Endodermal cell (in vitro differentiated cells): Measurements from ENCODE around the gene AACS. TPM values are rescaled to one million over a fixed set of nuclear protein-coding genes. Genes with fewer than 3 reads are reported as not detected.

Source experiments
- DNase-seq: peaks from one replicate; pipeline ENCODE4 v3.0.0-alpha.2; 2017
- H3K27ac ChIP-seq: 2 replicates; pipeline ENCODE4 v1.5.1; 2013; ENCODE audit warnings: mild to moderate bottlenecking, low read depth, low read length, moderate library complexity
- H3K27me3 ChIP-seq: 2 replicates; pipeline ENCODE4 v1.6.1; 2013; ENCODE audit warnings: mild to moderate bottlenecking, low read length, moderate library complexity; ENCODE audit not compliant: insufficient read depth, control insufficient read depth, poor library complexity, severe bottlenecking
- H3K36me3 ChIP-seq: 2 replicates; pipeline ENCODE4 v1.7.0; 2013; ENCODE audit warnings: mild to moderate bottlenecking, low read length, moderate library complexity; ENCODE audit not compliant: control insufficient read depth, insufficient read depth
- H3K4me1 ChIP-seq: one replicate; pipeline ENCODE4 v1.7.0; 2013; ENCODE audit warnings: low read length; ENCODE audit not compliant: control insufficient read depth, insufficient read depth
- H3K4me3 ChIP-seq: 2 replicates; pipeline ENCODE4 v1.5.1; 2013; ENCODE audit warnings: mild to moderate bottlenecking, low read length, moderate library complexity
- H3K9ac ChIP-seq: 2 replicates; pipeline ENCODE4 v1.6.1; 2013; ENCODE audit warnings: mild to moderate bottlenecking, low read length, moderate library complexity; ENCODE audit not compliant: poor library complexity, severe bottlenecking; ENCODE audit errors: extremely low read depth
- H3K9me3 ChIP-seq: 2 replicates; pipeline ENCODE4 v1.6.1; 2013; ENCODE audit warnings: mild to moderate bottlenecking, low read length, moderate library complexity; ENCODE audit not compliant: control insufficient read depth
- H3K27ac Mint-ChIP-seq: 2 replicates; pipeline ENCODE4 v1.8.0; 2020; ENCODE audit warnings: mixed read lengths
- H3K27me3 Mint-ChIP-seq: 2 replicates; pipeline ENCODE4 v1.8.0; 2021; ENCODE audit warnings: mild to moderate bottlenecking, mixed read lengths; ENCODE audit not compliant: insufficient read depth
- H3K36me3 Mint-ChIP-seq: 2 replicates; pipeline ENCODE4 v1.8.0; 2020; ENCODE audit warnings: low read depth, mixed read lengths
- H3K4me1 Mint-ChIP-seq: 2 replicates; pipeline ENCODE4 v1.8.0; 2020; ENCODE audit warnings: mixed read lengths
- H3K4me3 Mint-ChIP-seq: 2 replicates; pipeline ENCODE4 v1.8.0; 2020; ENCODE audit warnings: mild to moderate bottlenecking, moderate library complexity, mixed read lengths
- H3K9me3 Mint-ChIP-seq: 2 replicates; pipeline ENCODE4 v1.8.0; 2020; ENCODE audit warnings: mild to moderate bottlenecking, mixed read lengths
- WGBS, 2 experiments: methylation state at CpG; one replicate each; pipeline versions ENCODE4 v1.1.5 to v1.1.7; 2013; ENCODE audit warnings: missing lambda C conversion rate in 2 of 2, mixed read lengths in 1 of 2; ENCODE audit not compliant: insufficient coverage in 1 of 2, insufficient read length in 1 of 2; 5-methylcytosine and 5-hydroxymethylcytosine counted together
- total RNA-seq, 2 donors: library from RNA; stranded (reverse); fragmentation: NEBNext Ultra II Directional in 1 of 2; extraction: Animal tissue kit (Norgen Biotek cat#: 25700) in 1 of 2; gene quantifications; 2 replicates in 1 of 2; 3 replicates in 1 of 2; pipeline ENCODE4 v1.2.1, GENCODE V29; 2021
- TF ChIP-seq, protein P1 (sequence below): fragments of 200-600 bp; sonication (generic); conservative IDR thresholded peaks from 2 replicates; pipeline ENCODE4 v1.5.0; 2021; ENCODE audit warnings: antibody characterized with exemption, mild to moderate bottlenecking

Gene AACS
- total RNA-seq, 2 donors from 2014 or later: 55.4 to 71.9 TPM

DNA sequence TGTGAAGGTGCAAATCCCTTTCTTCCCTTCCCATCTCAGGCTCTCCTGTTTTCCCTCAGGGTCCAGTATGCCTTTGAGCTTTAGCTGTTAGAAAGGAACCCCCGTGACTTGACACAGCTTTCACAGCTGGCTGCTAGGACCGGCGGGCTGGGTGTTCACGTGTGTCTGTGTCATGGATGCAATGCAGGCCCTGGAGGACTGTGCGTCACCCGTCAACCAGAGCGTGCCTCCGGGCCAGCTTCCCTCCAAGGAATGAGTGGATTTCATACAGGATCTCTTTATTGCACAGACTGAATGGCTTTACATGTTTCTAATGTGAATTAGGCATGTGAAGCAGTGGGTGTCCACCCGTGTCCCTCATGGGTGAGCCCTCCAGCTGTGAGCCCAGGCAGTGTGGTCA, 77.4 kb downstream of the AACS start:
- peaks cover 33% of the 10 kb centered on the region for H3K36me3 Mint-ChIP-seq
- no peak for DNase-seq
- WGBS, 2 experiments: 90 to 100% methylated on average over 8 to 9 of the region's 9 CpGs
- H3K9me3 ChIP-seq: no peaks in the 10 kb centered on the region
- no peaks in the 10 kb centered on the region for H3K4me1 ChIP-seq
- H3K4me3 ChIP-seq: no peak overlapping the region
- no peaks in the 10 kb centered on the region for H3K9me3 Mint-ChIP-seq
- H3K27ac Mint-ChIP-seq: no peak overlapping the region
- TF ChIP-seq, protein P1, sequence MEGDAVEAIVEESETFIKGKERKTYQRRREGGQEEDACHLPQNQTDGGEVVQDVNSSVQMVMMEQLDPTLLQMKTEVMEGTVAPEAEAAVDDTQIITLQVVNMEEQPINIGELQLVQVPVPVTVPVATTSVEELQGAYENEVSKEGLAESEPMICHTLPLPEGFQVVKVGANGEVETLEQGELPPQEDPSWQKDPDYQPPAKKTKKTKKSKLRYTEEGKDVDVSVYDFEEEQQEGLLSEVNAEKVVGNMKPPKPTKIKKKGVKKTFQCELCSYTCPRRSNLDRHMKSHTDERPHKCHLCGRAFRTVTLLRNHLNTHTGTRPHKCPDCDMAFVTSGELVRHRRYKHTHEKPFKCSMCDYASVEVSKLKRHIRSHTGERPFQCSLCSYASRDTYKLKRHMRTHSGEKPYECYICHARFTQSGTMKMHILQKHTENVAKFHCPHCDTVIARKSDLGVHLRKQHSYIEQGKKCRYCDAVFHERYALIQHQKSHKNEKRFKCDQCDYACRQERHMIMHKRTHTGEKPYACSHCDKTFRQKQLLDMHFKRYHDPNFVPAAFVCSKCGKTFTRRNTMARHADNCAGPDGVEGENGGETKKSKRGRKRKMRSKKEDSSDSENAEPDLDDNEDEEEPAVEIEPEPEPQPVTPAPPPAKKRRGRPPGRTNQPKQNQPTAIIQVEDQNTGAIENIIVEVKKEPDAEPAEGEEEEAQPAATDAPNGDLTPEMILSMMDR: no peak
- H3K36me3 ChIP-seq: peaks cover 23% of the 10 kb centered on the region
- no peak overlapping the region for H3K4me3 Mint-ChIP-seq
- no peaks in the 10 kb centered on the region for H3K27me3 ChIP-seq
- no peaks in the 10 kb centered on the region for H3K27me3 Mint-ChIP-seq
- H3K4me1 Mint-ChIP-seq: peaks cover 23% of the 10 kb centered on the region
- H3K27ac ChIP-seq: no peak overlapping the region
- no peak overlapping the region for H3K9ac ChIP-seq

DNA sequence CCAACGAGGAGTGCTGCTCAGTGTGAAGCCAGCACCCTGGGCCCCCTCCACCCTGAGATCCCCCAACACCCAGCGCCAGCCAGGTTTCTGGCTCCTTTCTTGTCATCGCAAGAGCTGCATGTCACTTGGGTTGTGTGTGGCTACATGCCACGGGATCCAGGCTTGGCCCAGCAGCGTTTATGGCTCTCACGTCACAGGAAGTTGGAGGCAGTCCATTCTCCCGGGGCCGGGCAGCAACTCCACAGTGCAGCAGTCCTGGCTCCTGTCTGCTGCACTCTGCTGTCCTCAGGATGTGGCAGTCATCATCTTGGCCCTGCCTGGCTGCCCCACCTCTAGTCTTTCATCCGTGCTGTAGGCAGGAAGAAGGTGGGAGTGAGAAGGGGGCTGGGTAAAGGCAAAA, 78.3 kb downstream of the AACS start:
- no peak overlapping the region for H3K4me3 ChIP-seq
- Mint-ChIP-seq H3K4me3 (no peak overlapping the region), H3K36me3 (peaks cover 30% of the 10 kb centered on the region), H3K4me1 (peaks cover 23% of the 10 kb centered on the region), H3K9me3 (no peaks in the 10 kb centered on the region), H3K27me3 (no peaks in the 10 kb centered on the region), H3K27ac (no peak overlapping the region)
- H3K27me3 ChIP-seq: no peaks in the 10 kb centered on the region
- no peak overlapping the region for H3K9ac ChIP-seq
- H3K9me3 ChIP-seq: no peaks in the 10 kb centered on the region
- peaks cover 15% of the 10 kb centered on the region for H3K36me3 ChIP-seq
- H3K27ac ChIP-seq: no peak overlapping the region
- TF ChIP-seq, protein P1: no peak
- no peak for DNase-seq
- 89 to 91% methylated on average over 4 to 9 of the region's 9 CpGs for WGBS, 2 experiments
- no peaks in the 10 kb centered on the region for H3K4me1 ChIP-seq

DNA sequence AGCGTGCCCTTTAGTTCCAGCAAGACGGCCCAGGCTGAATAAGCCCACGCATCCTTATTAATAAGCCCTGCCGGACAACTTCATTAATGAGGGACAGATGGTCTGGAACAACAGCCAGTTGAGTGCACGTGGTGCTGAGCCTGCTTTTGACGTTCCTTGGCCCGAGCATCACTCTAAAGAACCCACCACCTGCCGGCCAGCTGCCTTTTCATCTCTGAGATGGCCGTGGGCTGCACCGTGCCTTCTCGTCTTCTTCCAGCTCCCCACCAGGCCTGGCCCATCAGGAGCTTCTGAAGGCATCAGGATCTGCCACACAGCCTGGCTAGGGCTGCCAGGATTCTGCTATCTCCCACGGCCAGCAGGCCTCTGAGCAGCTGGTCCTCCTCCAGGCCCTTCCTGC, 80.0 kb downstream of the AACS start:
- no peak overlapping the region for H3K27ac Mint-ChIP-seq

More for the DNA sequence above, 80.0 kb downstream of the AACS start:
- no peaks in the 10 kb centered on the region for H3K9me3 ChIP-seq
- TF ChIP-seq, protein P1: no peak
- no peaks in the 10 kb centered on the region for H3K27me3 ChIP-seq
- Mint-ChIP-seq H3K4me3 (no peak overlapping the region), H3K4me1 (peaks cover 17% of the 10 kb centered on the region), H3K9me3 (peaks cover 2% of the 10 kb centered on the region), H3K36me3 (peaks cover 17% of the 10 kb centered on the region), H3K27me3 (no peaks in the 10 kb centered on the region)
- H3K9ac ChIP-seq: no peak overlapping the region
- peak; percentile 55 for DNase-seq
- H3K36me3 ChIP-seq: peaks cover 4% of the 10 kb centered on the region
- no peak overlapping the region for H3K27ac ChIP-seq
- no peaks in the 10 kb centered on the region for H3K4me1 ChIP-seq
- 82 to 91% methylated on average over 10 to 12 of the region's 12 CpGs for WGBS, 2 experiments
- no peak overlapping the region for H3K4me3 ChIP-seq
